Measurements from ENCODE around the gene TMEM255B. TPM values are rescaled to one million over a fixed set of nuclear protein-coding genes. Genes with fewer than 3 reads are reported as not detected.

TMEM255B gene
- total and polyA plus RNA-seq, 9 of the 15 experiments (the other 6 are each of a cell fraction or from before 2014, with no cell fraction given), result 0.01 to 0.75 (median 0.23) TPM

GRCh38 chr13:113753171-113753570, 5.9 kb upstream of the TMEM255B start:
- intact Hi-C loops (cut with micrococcal nuclease), result no loop called here
- no peak overlapping the region for H3K4me3 ChIP-seq
- CTCF ChIA-PET (ENCODE audit: low intra/inter-chr PET ratio), result no interaction called here
- DNase-seq (ENCODE audit: extremely low read depth in 1 of 4, low spot score in 3 of 4), result no peak
- in situ Hi-C loops (cut with MboI), result no loop called here
- no peak overlapping the region for H3K27ac ChIP-seq (ENCODE audit: extremely low read depth, low read depth, low read length)
- no peak overlapping the region for H3K9ac ChIP-seq (ENCODE audit: insufficient read depth in 1 of 2, low read depth in 2 of 2, low read length in 2 of 2)
- ATAC-seq, result no peak
- peaks cover 8 to 22% of the 10 kb centered on the region in 2 experiments for H3K4me1 ChIP-seq (replicated peaks in 1 of 2; ENCODE audit: control insufficient read depth in 2 of 2, insufficient read depth in 2 of 2, low read length in 2 of 2)
- 33% methylated on average over 10 of the region's 11 CpGs for WGBS (ENCODE audit: insufficient coverage, low coverage, missing lambda C conversion rate)
- H3K4me2 ChIP-seq (ENCODE audit: insufficient read depth, low read length), result peak overlapping the region; percentile 46; the same call in 1 of the 2 replicates
- no TSS peak for BruUV-seq (replicated peaks)
- H3K9me1 ChIP-seq (ENCODE audit: control insufficient read depth, insufficient read depth, low read length), result no peaks in the 10 kb centered on the region
- H3K27me3 ChIP-seq (ENCODE audit: control insufficient read depth in 2 of 2, insufficient read depth in 2 of 2, low read length in 2 of 2), result peaks cover 22 to 65% of the 10 kb centered on the region in 2 experiments
- H2AFZ ChIP-seq (ENCODE audit: low read depth, low read length), result no peak overlapping the region
- H3K9me3 ChIP-seq (replicated peaks; ENCODE audit: control insufficient read depth, insufficient read depth, low read depth, low read length), result no peaks in the 10 kb centered on the region; the same call in 1 of the 2 replicates
- H3K36me3 ChIP-seq (ENCODE audit: control insufficient read depth, insufficient read depth, low read length), result no peaks in the 10 kb centered on the region
- TF ChIP-seq, protein P1, sequence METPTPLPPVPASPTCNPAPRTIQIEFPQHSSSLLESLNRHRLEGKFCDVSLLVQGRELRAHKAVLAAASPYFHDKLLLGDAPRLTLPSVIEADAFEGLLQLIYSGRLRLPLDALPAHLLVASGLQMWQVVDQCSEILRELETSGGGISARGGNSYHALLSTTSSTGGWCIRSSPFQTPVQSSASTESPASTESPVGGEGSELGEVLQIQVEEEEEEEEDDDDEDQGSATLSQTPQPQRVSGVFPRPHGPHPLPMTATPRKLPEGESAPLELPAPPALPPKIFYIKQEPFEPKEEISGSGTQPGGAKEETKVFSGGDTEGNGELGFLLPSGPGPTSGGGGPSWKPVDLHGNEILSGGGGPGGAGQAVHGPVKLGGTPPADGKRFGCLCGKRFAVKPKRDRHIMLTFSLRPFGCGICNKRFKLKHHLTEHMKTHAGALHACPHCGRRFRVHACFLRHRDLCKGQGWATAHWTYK (CRISPR knock-in tag; IDR thresholded peaks at IDR 0.05), result 0 out of 2 replicates have a peak, but pooled peaks have one; percentile 2
- TF ChIP-seq ETV1 (tag; conservative IDR thresholded peaks at IDR 0.05; ENCODE audit: low read depth) (no peak), CBX2 (IDR thresholded peaks at IDR 0.05; ENCODE audit: insufficient read depth, low read length, poor library complexity, severe bottlenecking) (peak; percentile 28), RAD51 (IDR thresholded peaks at IDR 0.05; ENCODE audit: borderline replicate concordance, low read depth) (no peak), ZNF511 (CRISPR knock-in tag; IDR thresholded peaks at IDR 0.05) (no peak)
- H3K79me2 ChIP-seq (ENCODE audit: control insufficient read depth, insufficient read depth, low read length), result no peaks in the 10 kb centered on the region
- no peak for FAIRE-seq
- POLR2A ChIA-PET, result interaction anchor here (0.6 kb wide), 1 partner anchor 108 kb away, joined by 3 read pairs; no protein-coding TSS in a partner anchor
- peaks cover 4% of the 10 kb centered on the region; the same call in 1 of the 2 replicates for H4K20me1 ChIP-seq (replicated peaks; ENCODE audit: control insufficient read depth, insufficient read depth, low read length)
